ENCODE results near the gene DBN1.

DNA sequence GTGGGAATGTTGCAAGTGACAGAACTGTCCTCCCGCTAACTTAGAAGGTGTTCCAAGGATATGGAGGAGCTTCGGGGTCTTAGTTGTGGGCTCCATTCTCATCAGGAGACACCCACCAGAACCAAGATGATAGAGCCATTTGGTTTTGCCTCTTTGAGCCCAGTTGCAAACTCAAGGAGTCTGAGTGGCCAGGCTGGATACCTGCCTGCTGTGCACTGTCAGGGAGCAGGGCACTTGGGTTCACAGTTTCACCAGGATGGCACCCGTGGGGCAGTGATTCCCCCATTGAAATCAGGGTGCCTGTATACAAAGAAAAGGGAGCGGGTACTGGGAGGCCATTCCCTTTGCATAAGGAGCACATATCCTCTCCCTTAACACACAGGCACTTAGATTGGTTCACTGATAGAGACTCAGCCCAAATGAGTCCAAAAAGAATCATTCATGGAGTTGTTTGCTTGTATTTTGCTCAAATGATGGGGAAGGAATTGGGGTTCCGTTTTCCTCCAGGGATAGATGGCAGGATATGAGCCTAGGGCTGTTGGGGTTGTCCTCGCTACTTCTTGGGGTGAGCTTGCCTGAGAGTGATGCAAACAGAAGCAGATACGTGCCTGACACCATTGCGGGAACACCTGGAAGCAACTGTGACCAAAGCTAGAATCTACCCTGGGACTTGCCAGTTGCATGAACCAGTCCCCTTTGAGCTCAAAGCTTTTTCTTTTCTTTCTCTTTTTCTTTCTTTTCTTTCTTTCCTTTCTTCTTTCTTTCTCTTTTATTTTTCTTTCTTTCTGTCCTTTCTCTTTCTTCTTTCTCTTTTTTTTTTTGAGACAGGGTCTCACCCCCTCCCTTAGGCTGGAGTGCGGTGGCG, 28.1 kb downstream of the DBN1 start:
- no peak for TF ChIP-seq SMC3 (IDR thresholded peaks at IDR 0.05; ENCODE audit: low read depth, low read length)
- TF ChIP-seq, protein P1, sequence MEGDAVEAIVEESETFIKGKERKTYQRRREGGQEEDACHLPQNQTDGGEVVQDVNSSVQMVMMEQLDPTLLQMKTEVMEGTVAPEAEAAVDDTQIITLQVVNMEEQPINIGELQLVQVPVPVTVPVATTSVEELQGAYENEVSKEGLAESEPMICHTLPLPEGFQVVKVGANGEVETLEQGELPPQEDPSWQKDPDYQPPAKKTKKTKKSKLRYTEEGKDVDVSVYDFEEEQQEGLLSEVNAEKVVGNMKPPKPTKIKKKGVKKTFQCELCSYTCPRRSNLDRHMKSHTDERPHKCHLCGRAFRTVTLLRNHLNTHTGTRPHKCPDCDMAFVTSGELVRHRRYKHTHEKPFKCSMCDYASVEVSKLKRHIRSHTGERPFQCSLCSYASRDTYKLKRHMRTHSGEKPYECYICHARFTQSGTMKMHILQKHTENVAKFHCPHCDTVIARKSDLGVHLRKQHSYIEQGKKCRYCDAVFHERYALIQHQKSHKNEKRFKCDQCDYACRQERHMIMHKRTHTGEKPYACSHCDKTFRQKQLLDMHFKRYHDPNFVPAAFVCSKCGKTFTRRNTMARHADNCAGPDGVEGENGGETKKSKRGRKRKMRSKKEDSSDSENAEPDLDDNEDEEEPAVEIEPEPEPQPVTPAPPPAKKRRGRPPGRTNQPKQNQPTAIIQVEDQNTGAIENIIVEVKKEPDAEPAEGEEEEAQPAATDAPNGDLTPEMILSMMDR (IDR thresholded peaks at IDR 0.05): no peak
- TF ChIP-seq TAF1 (IDR thresholded peaks at IDR 0.05; ENCODE audit: borderline replicate concordance, low read depth, low read length): no peak

Data from SK-N-SH (cell line).